HCT116 (cell line): ENCODE data around the gene FHIT. TPM values are rescaled to one million over a fixed set of nuclear protein-coding genes. Genes with fewer than 3 reads are reported as not detected.

Experiments
- ATAC-seq: fragments of 200-7000 bp; cut with Tn5 transposase; 2 replicates; pipeline ENCODE4 v1.9.1; 2020; ENCODE audit warnings: mild to moderate bottlenecking, moderate library complexity
- BruUV-seq: library from RNA; stranded (reverse); fragments of 400-500 nt; replicated peaks from 2 replicates; lab custom pipeline; 2021; lab: Mats Ljungman, UMichigan
- CTCF ChIA-PET: fragments of 300-600 bp; sonication (Branson Sonifier 250); formaldehyde crosslinking; loops from one replicate; lab custom pipeline; 2021; ENCODE audit warnings: antibody characterized with exemption; lab: Charles Lee
- POLR2A ChIA-PET: fragments of 300-600, 350-600 bp; sonication (Branson Sonifier 250); formaldehyde crosslinking; loops from one replicate; lab custom pipeline; 2021; ENCODE audit warnings: antibody characterized with exemption; lab: Charles Lee
- RAD21 ChIA-PET, 2 experiments: fragments of 300-600 bp; sonication (Branson Sonifier 250); formaldehyde crosslinking; loops; one replicate each; lab custom pipeline; 2023; ENCODE audit warnings: low total read pairs in 2 of 2; ENCODE audit not compliant: uncharacterized antibody in 2 of 2, unreplicated experiment in 2 of 2, low non-redundant PET in 1 of 2; lab: Charles Lee
- DNase-seq: peaks from one replicate; pipeline ENCODE4 v3.0.0-alpha.2; 2010; ENCODE audit warnings: low read depth, low spot score
- H2AFZ ChIP-seq: fragments of 200-600 bp; shearing (Covaris generic), sonication (generic); 2 replicates; pipeline ENCODE4 v1.6.1; 2017; ENCODE audit warnings: low read depth, mixed run types, mixed read lengths, antibody characterized with exemption, low read length; ENCODE audit not compliant: poor library complexity, severe bottlenecking
- H3K27ac ChIP-seq: 2 replicates; pipeline ENCODE4 v1.5.1; 2012; ENCODE audit warnings: low read depth, low read length
- H3K27me3 ChIP-seq: fragments of 200-600 bp; sonication (generic); 2 replicates; pipeline ENCODE4 v1.6.1; 2016; ENCODE audit warnings: mixed run types, low read length, mixed read lengths; ENCODE audit not compliant: insufficient read depth
- H3K36me3 ChIP-seq, 2 experiments: fragments of 200-500 bp in 1 of 2; fragments of 200-600 bp in 1 of 2; sonication (Bioruptor generic) in 1 of 2; sonication (generic) in 1 of 2; 2 replicates each; pipeline versions ENCODE4 v1.5.1 to v1.6.1; 2014 to 2016; ENCODE audit warnings: low read length in 2 of 2, inconsistent platforms in 1 of 2, mixed read lengths in 1 of 2, mixed run types in 1 of 2; ENCODE audit not compliant: insufficient read depth in 2 of 2, control insufficient read depth in 1 of 2
- H3K4me1 ChIP-seq, 2 experiments: fragments of 200-600 bp in 1 of 2; sonication (generic) in 1 of 2; 2 replicates each; pipeline versions ENCODE4 v1.5.1 to v1.6.1; 2012 to 2017; ENCODE audit warnings: low read length in 2 of 2, inconsistent platforms in 1 of 2, mild to moderate bottlenecking in 1 of 2, mixed read lengths in 1 of 2, mixed run types in 1 of 2, moderate library complexity in 1 of 2; ENCODE audit not compliant: insufficient read depth in 2 of 2, control insufficient read depth in 1 of 2
- H3K4me2 ChIP-seq: fragments of 200-600 bp; sonication (generic); 2 replicates; pipeline ENCODE4 v1.6.1; 2017; ENCODE audit warnings: mixed run types, low read length, mixed read lengths
- H3K4me3 ChIP-seq, 2 experiments: fragments of 200-600 bp in 1 of 2; sonication (generic) in 1 of 2; replicated peaks in 1 of 2; 2 replicates each; pipeline ENCODE4 v1.5.1; 2011 to 2016; ENCODE audit warnings: low read length in 2 of 2, control low read depth in 1 of 2, low read depth in 1 of 2, mild to moderate bottlenecking in 1 of 2, mixed read lengths in 1 of 2, mixed run types in 1 of 2
- H3K79me2 ChIP-seq: fragments of 200-600 bp; sonication (generic); 2 replicates; pipeline ENCODE4 v1.6.1; 2017; ENCODE audit warnings: mild to moderate bottlenecking, mixed run types, low read length, moderate library complexity, mixed read lengths; ENCODE audit not compliant: insufficient read depth
- H3K9ac ChIP-seq: fragments of 200-600 bp; sonication (generic); 2 replicates; pipeline ENCODE4 v1.6.1; 2016; ENCODE audit warnings: low read length, mixed read lengths
- H3K9me2 ChIP-seq: fragments of 200-600 bp; sonication (generic), shearing (Covaris generic); 2 replicates; pipeline ENCODE4 v1.6.1; 2017; ENCODE audit warnings: mixed run types, mild to moderate bottlenecking, moderate library complexity; ENCODE audit not compliant: insufficient read depth
- H3K9me3 ChIP-seq, 2 experiments: fragments of 200-500 bp in 1 of 2; fragments of 200-600 bp in 1 of 2; sonication (Bioruptor generic) in 1 of 2; sonication (generic) in 1 of 2; 2 replicates each; pipeline ENCODE4 v1.6.1; 2014 to 2017; ENCODE audit warnings: low read length in 2 of 2, mixed read lengths in 2 of 2, inconsistent platforms in 1 of 2, low read depth in 1 of 2, mild to moderate bottlenecking in 1 of 2, mixed run types in 1 of 2, moderate library complexity in 1 of 2; ENCODE audit not compliant: control insufficient read depth in 1 of 2, insufficient read depth in 1 of 2
- H4K20me1 ChIP-seq: fragments of 200-600 bp; sonication (generic), shearing (Covaris generic); 2 replicates; pipeline ENCODE4 v1.6.1; 2017; ENCODE audit warnings: mixed run types, mild to moderate bottlenecking, moderate library complexity; ENCODE audit not compliant: insufficient read depth
- CEBPB ChIP-seq: IDR thresholded peaks from 2 replicates; pipeline ENCODE4 v1.6.1; 2012; ENCODE audit warnings: low read depth
- ELF1 ChIP-seq: IDR thresholded peaks from 2 replicates; pipeline ENCODE4 v1.6.1; 2012; ENCODE audit warnings: low read depth, borderline replicate concordance
- EZH2 ChIP-seq: fragments of 200-600 bp; sonication (generic); IDR thresholded peaks from 2 replicates; pipeline ENCODE4 v1.6.1; 2017; ENCODE audit warnings: antibody characterized with exemption, mixed run types
- FOSL1 ChIP-seq: IDR thresholded peaks from 2 replicates; pipeline ENCODE4 v1.6.1; 2012; ENCODE audit warnings: low read depth
- JUND ChIP-seq: IDR thresholded peaks from 2 replicates; pipeline ENCODE4 v1.6.1; 2012
- MAX ChIP-seq: IDR thresholded peaks from 2 replicates; pipeline ENCODE4 v1.6.1; 2012
- POLR2A ChIP-seq: IDR thresholded peaks from 2 replicates; pipeline ENCODE4 v1.7.0; 2011; ENCODE audit warnings: borderline replicate concordance; ENCODE audit not compliant: insufficient read depth, insufficient read length; ENCODE audit errors: extremely low read depth
- POLR2AphosphoS5 ChIP-seq: IDR thresholded peaks from 2 replicates; pipeline ENCODE4 v1.6.1; 2011; ENCODE audit warnings: mild to moderate bottlenecking, low read depth, low read length, moderate library complexity
- SP1 ChIP-seq: IDR thresholded peaks from 2 replicates; pipeline ENCODE4 v1.6.1; 2012; ENCODE audit warnings: low read depth
- YY1 ChIP-seq: IDR thresholded peaks from 2 replicates; pipeline ENCODE4 v1.6.1; 2011; ENCODE audit warnings: low read length, low read depth, moderate library complexity, mild to moderate bottlenecking; ENCODE audit not compliant: insufficient replicate concordance; ENCODE audit errors: extremely low read depth
- ZFX ChIP-seq: fragments of 450-650 bp; IDR thresholded peaks from 2 replicates; pipeline ENCODE4 v1.6.1; 2017
- intact Hi-C: fragments of 100-400 bp; cut with micrococcal nuclease; formaldehyde crosslinking; loops from 2 replicates; pipeline ENCODE4 v1.10.0; 2022
- total RNA-seq: library from RNA; stranded (reverse); gene quantifications from one replicate; pipeline ENCODE4 v1.2.1, GENCODE V29; 2021; ENCODE audit not compliant: unreplicated experiment
- TF ChIP-seq, protein P1 (sequence below): IDR thresholded peaks from 2 replicates; pipeline ENCODE4 v1.6.1; 2012; ENCODE audit warnings: low read depth

Gene FHIT
- total RNA-seq, 1 experiment from 2014 or later, result 20.1 TPM

DNA sequence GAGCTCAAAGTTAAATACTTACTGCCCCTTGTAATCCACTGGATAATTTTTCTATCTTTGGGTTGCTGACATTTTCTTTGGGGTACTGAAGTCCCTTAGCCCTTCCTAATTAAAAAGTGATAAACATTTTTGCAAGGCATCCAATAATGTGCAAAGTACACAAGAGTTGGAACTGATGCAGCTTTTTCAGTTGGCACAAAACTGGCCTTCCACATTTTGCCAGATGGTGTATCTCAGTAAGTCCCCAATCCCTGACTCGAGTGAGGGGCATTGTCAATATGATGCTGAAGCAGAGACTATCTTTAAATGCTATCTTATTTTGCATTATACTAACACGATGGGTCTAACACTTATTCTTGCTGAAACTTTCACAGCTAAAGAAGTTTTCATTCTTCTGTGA, 27.8 kb downstream of the FHIT start:
- ChIA-PET RAD21 (no interaction called here), CTCF (no interaction called here)

More for the DNA sequence above, 27.8 kb downstream of the FHIT start:
- POLR2A ChIA-PET, result no interaction called here
- TF ChIP-seq POLR2A (no peak), CEBPB (no peak), EZH2 (no peak), SP1 (no peak), POLR2AphosphoS5 (no peak), ZFX (no peak), FOSL1 (no peak), JUND (no peak), ELF1 (no peak), YY1 (no peak), MAX (no peak)
- TF ChIP-seq, protein P1, sequence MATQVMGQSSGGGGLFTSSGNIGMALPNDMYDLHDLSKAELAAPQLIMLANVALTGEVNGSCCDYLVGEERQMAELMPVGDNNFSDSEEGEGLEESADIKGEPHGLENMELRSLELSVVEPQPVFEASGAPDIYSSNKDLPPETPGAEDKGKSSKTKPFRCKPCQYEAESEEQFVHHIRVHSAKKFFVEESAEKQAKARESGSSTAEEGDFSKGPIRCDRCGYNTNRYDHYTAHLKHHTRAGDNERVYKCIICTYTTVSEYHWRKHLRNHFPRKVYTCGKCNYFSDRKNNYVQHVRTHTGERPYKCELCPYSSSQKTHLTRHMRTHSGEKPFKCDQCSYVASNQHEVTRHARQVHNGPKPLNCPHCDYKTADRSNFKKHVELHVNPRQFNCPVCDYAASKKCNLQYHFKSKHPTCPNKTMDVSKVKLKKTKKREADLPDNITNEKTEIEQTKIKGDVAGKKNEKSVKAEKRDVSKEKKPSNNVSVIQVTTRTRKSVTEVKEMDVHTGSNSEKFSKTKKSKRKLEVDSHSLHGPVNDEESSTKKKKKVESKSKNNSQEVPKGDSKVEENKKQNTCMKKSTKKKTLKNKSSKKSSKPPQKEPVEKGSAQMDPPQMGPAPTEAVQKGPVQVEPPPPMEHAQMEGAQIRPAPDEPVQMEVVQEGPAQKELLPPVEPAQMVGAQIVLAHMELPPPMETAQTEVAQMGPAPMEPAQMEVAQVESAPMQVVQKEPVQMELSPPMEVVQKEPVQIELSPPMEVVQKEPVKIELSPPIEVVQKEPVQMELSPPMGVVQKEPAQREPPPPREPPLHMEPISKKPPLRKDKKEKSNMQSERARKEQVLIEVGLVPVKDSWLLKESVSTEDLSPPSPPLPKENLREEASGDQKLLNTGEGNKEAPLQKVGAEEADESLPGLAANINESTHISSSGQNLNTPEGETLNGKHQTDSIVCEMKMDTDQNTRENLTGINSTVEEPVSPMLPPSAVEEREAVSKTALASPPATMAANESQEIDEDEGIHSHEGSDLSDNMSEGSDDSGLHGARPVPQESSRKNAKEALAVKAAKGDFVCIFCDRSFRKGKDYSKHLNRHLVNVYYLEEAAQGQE, result no peak
- no peak for DNase-seq
- Histone ChIP-seq H4K20me1 (no peaks in the 10 kb centered on the region; the same call in 1 of the 2 replicates), H3K9me2 (no peaks in the 10 kb centered on the region), H2AFZ (no peak overlapping the region), H3K27ac (no peak overlapping the region), H3K36me3 (no peaks in the 10 kb centered on the region), H3K27me3 (no peaks in the 10 kb centered on the region), H3K4me1 (no peaks in the 10 kb centered on the region), H3K4me3 (no peak overlapping the region), H3K9me3 (no peaks in the 10 kb centered on the region), H3K79me2 (no peaks in the 10 kb centered on the region), H3K9ac (no peak overlapping the region), H3K4me2 (no peak overlapping the region)
- BruUV-seq, result no TSS peak
- no peak for ATAC-seq
- intact Hi-C loops, result no loop called here
